K562 (cell line): ENCODE data around the gene DNAJC6. TPM values are rescaled to one million over a fixed set of nuclear protein-coding genes. Genes with fewer than 3 reads are reported as not detected.

Experiments used
- CREB1 ChIP-seq, 2 experiments: sonication (generic) in 1 of 2; formaldehyde crosslinking in 1 of 2; IDR thresholded peaks; 2 replicates each; pipeline versions ENCODE4 v1.6.1 to v1.8.0; 2012 to 2022; ENCODE audit warnings: inconsistent platforms in 1 of 2, mild to moderate bottlenecking in 1 of 2, missing genetic modification reagents in 1 of 2, moderate library complexity in 1 of 2
- CSDE1 ChIP-seq, 2 experiments: fragments of 450-650 bp; IDR thresholded peaks; 2 replicates each; pipeline ENCODE4 v1.6.1; 2016; ENCODE audit warnings: mild to moderate bottlenecking in 1 of 2
- EP400 ChIP-seq: fragments of 450-650 bp; IDR thresholded peaks from 2 replicates; pipeline ENCODE4 v1.6.1; 2017; ENCODE audit warnings: antibody characterized with exemption, mild to moderate bottlenecking, moderate library complexity
- GATAD2A ChIP-seq: fragments of 450-650 bp; IDR thresholded peaks from 2 replicates; pipeline ENCODE4 v1.6.1; 2017
- HNRNPUL1 ChIP-seq: fragments of 200-400 bp; formaldehyde crosslinking; IDR thresholded peaks from 2 replicates; pipeline ENCODE4 v1.6.1; 2017; ENCODE audit warnings: low read length
- KAT7 ChIP-seq: sonication (generic); formaldehyde crosslinking; IDR thresholded peaks from 2 replicates; pipeline ENCODE4 v1.8.0; 2022; ENCODE audit warnings: missing genetic modification reagents, mild to moderate bottlenecking, borderline replicate concordance
- MAFG ChIP-seq: fragments of 450-650 bp; conservative IDR thresholded peaks from 2 replicates; pipeline ENCODE4 v1.6.1; 2016; ENCODE audit warnings: missing genetic modification characterization, missing compliant biosample characterization
- NUFIP1 ChIP-seq: fragments of 450-650 bp; IDR thresholded peaks from 2 replicates; pipeline ENCODE4 v1.6.1; 2018; ENCODE audit not compliant: partially characterized antibody
- PATZ1 ChIP-seq: fragments of 250-450 bp; sonication (Bioruptor Pico); IDR thresholded peaks from 2 replicates; pipeline ENCODE4 v1.5.0; 2020; ENCODE audit warnings: mild to moderate bottlenecking, borderline replicate concordance
- SLC30A9 ChIP-seq: fragments of 250-450 bp; sonication (Bioruptor Pico); IDR thresholded peaks from 2 replicates; pipeline ENCODE4 v1.8.0; 2022; ENCODE audit warnings: mild to moderate bottlenecking, moderate library complexity
- SUPT5H ChIP-seq: fragments of 450-650 bp; IDR thresholded peaks from 2 replicates; pipeline ENCODE4 v1.6.1; 2016
- TAF9B ChIP-seq: fragments of 450-650 bp; IDR thresholded peaks from 2 replicates; pipeline ENCODE4 v1.6.1; 2018; ENCODE audit warnings: mild to moderate bottlenecking; ENCODE audit not compliant: partially characterized antibody
- TCF7L2 ChIP-seq: fragments of 150-350 bp; IDR thresholded peaks from 2 replicates; pipeline ENCODE4 v1.6.1; 2016; ENCODE audit warnings: low read depth, mild to moderate bottlenecking, low read length, moderate library complexity
- ZNF140 ChIP-seq: fragments of 250-450 bp; sonication (Bioruptor Pico); IDR thresholded peaks from 2 replicates; pipeline ENCODE4 v1.8.0; 2021; ENCODE audit warnings: moderate library complexity, mild to moderate bottlenecking, inconsistent platforms
- ZNF239 ChIP-seq: fragments of 250-450 bp; sonication (Bioruptor Pico); IDR thresholded peaks from 2 replicates; pipeline ENCODE4 v1.4.0; 2020; ENCODE audit warnings: mild to moderate bottlenecking
- ZNF3 ChIP-seq: fragments of 250-450 bp; sonication (Bioruptor Pico); IDR thresholded peaks from 2 replicates; pipeline ENCODE4 v1.5.0; 2021; ENCODE audit warnings: mild to moderate bottlenecking, moderate library complexity
- ZNF398 ChIP-seq: fragments of 250-450 bp; sonication (Bioruptor Pico); IDR thresholded peaks from 2 replicates; pipeline ENCODE4 v1.8.0; 2021; ENCODE audit warnings: moderate library complexity, mild to moderate bottlenecking, inconsistent platforms
- ZNF431 ChIP-seq: sonication (generic); formaldehyde crosslinking; IDR thresholded peaks from 2 replicates; pipeline ENCODE4 v1.8.0; 2022; ENCODE audit warnings: mild to moderate bottlenecking, missing genetic modification reagents
- polyA plus RNA-seq, 8 experiments: library from polyadenylated mRNA; depleted of rRNA in 4 of 8; stranded (reverse) in 5 of 8; unstranded in 3 of 8; fragments of >200 nt; fragmentation: Nextera tagmentation in 2 of 8; fragmentation: Illumina TruSeq in 1 of 8; extraction: Ambion mirVana in 2 of 8; extraction: Trizol in 1 of 8; gene quantifications; 2 replicates each; pipeline versions ENCODE4 v1.2.1 to v1.2.3, GENCODE V29; 2011 to 2014; ENCODE audit warnings: inconsistent platforms in 1 of 8, missing spikeins in 1 of 8
- total RNA-seq, 7 experiments: library from RNA; depleted of rRNA in 6 of 7; stranded (reverse); fragments of >200 nt in 6 of 7; fragmentation: Illumina TruSeq in 2 of 7; extraction: Trizol in 2 of 7; gene quantifications; 2 replicates each; pipeline versions ENCODE4 v1.2.1 to v1.2.3, GENCODE V29; 2011 to 2021; ENCODE audit warnings: low replicate concordance in 1 of 7
- TF ChIP-seq, protein P1 (sequence below): sonication (generic); formaldehyde crosslinking; IDR thresholded peaks from 2 replicates; pipeline ENCODE4 v1.8.1; 2022; ENCODE audit warnings: missing genetic modification reagents
- TF ChIP-seq, protein P2 (sequence below): fragments of 200-800 bp; sonication (Bioruptor generic); IDR thresholded peaks from 2 replicates; pipeline ENCODE4 v1.6.1; 2017; ENCODE audit warnings: missing genetic modification characterization, missing compliant biosample characterization

Gene DNAJC6
- total and polyA plus RNA-seq, 9 of the 15 experiments (the other 6 are each of a cell fraction or from before 2014, with no cell fraction given) = 6.7 to 78.7 (median 28.0) TPM

DNA sequence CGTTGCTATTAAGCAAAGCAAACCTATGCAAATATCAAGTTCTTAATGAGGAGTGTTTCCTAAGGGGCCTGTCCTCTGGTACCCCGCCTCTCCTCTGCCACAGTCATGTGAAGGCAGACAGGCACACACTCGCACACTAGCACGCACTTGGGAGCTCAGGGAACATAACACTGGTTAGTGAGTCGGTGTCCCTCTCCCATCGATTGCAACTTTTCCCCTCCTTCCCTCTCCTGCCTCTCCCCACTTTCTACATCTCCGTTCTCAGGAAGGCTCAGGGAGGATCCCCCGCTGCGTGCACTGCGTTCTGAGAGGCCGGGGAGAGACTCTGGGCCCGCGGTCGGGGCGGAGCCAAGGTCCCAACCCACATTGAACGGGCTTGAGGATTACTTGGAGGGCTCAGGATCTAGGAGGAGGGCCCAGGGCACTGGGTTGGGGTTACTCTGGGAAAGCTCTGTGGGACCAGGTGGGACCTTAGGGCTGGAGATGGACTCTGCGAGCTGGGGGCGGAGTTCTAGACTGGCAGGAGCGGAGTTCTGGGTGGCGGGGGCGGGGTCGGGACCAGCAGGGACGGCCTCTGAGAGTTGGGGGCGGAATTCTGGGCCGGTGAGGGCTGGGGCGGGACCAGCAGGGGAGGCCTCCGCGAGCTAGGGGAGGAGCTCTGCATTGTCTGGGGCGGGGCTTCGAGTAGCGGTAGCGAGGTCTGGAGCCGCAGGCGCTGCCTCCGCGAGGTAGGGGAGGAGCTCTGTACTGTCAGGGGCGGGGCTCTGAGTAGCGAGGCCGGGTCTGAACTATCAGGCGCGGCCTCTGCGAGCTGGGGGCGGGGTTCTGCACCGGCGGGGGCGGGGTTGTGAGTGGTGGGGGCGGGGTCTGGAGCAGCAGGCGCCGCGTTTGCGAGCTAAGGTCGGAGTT lies 110.6 kb downstream of the DNAJC6 start (continued):
- TF ChIP-seq, protein P1, sequence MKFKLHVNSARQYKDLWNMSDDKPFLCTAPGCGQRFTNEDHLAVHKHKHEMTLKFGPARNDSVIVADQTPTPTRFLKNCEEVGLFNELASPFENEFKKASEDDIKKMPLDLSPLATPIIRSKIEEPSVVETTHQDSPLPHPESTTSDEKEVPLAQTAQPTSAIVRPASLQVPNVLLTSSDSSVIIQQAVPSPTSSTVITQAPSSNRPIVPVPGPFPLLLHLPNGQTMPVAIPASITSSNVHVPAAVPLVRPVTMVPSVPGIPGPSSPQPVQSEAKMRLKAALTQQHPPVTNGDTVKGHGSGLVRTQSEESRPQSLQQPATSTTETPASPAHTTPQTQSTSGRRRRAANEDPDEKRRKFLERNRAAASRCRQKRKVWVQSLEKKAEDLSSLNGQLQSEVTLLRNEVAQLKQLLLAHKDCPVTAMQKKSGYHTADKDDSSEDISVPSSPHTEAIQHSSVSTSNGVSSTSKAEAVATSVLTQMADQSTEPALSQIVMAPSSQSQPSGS (CRISPR knock-in tag) = no peak
- peak; percentile 2; the same call in 1 of the 2 replicates for TF ChIP-seq EP400
- TF ChIP-seq NUFIP1 = no peak
- TF ChIP-seq, protein P2, sequence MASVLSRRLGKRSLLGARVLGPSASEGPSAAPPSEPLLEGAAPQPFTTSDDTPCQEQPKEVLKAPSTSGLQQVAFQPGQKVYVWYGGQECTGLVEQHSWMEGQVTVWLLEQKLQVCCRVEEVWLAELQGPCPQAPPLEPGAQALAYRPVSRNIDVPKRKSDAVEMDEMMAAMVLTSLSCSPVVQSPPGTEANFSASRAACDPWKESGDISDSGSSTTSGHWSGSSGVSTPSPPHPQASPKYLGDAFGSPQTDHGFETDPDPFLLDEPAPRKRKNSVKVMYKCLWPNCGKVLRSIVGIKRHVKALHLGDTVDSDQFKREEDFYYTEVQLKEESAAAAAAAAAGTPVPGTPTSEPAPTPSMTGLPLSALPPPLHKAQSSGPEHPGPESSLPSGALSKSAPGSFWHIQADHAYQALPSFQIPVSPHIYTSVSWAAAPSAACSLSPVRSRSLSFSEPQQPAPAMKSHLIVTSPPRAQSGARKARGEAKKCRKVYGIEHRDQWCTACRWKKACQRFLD (CRISPR knock-in tag) = no peak
- TF ChIP-seq PATZ1 (CRISPR knock-in tag) = no peak
- no peak for TF ChIP-seq TAF9B
- TF ChIP-seq ZNF398 (CRISPR knock-in tag) = no peak
- TF ChIP-seq HNRNPUL1 = no peak
- 0 out of 2 replicates have a peak, but pooled peaks have one; percentile 11 for TF ChIP-seq CREB1 (IDR thresholded peaks at IDR 0.05)
- TF ChIP-seq CREB1 (CRISPR knock-in tag; IDR thresholded peaks at IDR 0.05) = no peak
- TF ChIP-seq ZNF140 (CRISPR knock-in tag) = no peak
- no peak for TF ChIP-seq CSDE1 (IDR thresholded peaks at IDR 0.05)
- no peak; the same call in 1 of the 2 replicates for TF ChIP-seq GATAD2A
- peak; percentile 76 for TF ChIP-seq SUPT5H
- TF ChIP-seq ZNF239 (CRISPR knock-in tag) = no peak
- no peak for TF ChIP-seq SLC30A9 (CRISPR knock-in tag)
- TF ChIP-seq MAFG (tag) = no peak
- no peak for TF ChIP-seq ZNF431
- no peak for TF ChIP-seq TCF7L2
- no peak for TF ChIP-seq ZNF3 (CRISPR knock-in tag)
- no peak; the same call in 1 of the 2 replicates for TF ChIP-seq KAT7
